ENCODE data around the gene TFIP11.

TFIP11 gene

GRCh38 chr22:26445577-26446275 lies 66.5 kb downstream of the TFIP11 start:
- DNase-seq: no peak

GRCh38 chr22:26444777-26445176 lies 67.5 kb downstream of the TFIP11 start:
- DNase-seq: no peak

DNA sequence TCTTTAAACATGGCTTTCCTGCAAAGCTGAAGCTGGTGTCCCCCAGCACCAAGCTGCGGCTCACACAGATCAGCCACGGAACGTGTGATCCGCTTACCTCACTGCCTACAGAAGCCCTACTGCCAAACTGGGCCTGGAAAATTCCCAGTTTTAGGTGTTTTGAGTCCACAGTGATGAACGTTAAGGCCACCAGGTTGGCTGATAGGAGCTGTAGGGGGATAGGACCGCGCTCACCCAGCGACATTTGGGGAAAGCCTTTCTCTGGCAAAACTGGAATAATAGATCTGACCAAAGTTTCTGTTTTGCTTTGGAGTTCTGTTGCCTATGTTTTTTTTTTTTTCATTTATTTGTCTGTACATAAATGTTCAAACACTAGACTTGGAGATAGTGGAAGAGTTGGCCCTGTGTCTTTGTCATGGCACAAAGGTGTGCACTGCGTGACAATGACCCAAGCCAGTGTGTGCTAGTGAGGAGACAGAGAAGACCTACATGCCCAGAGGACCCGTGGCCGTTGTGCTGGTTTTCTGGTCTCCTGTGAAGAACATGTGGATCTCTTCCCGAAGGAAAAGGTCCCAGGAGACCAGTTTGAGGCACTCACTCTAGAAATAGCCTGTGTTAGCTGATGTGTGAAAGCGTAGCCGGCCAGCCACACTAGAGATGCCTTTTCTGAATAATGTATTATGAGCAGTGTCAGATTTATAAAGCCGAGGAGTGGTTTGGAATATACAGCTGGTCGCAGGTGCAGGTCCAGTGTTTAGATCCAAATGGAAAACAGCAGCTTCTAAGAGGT lies 68.2 kb downstream of the TFIP11 start:
- DNase-seq: peak; percentile 35

DNA sequence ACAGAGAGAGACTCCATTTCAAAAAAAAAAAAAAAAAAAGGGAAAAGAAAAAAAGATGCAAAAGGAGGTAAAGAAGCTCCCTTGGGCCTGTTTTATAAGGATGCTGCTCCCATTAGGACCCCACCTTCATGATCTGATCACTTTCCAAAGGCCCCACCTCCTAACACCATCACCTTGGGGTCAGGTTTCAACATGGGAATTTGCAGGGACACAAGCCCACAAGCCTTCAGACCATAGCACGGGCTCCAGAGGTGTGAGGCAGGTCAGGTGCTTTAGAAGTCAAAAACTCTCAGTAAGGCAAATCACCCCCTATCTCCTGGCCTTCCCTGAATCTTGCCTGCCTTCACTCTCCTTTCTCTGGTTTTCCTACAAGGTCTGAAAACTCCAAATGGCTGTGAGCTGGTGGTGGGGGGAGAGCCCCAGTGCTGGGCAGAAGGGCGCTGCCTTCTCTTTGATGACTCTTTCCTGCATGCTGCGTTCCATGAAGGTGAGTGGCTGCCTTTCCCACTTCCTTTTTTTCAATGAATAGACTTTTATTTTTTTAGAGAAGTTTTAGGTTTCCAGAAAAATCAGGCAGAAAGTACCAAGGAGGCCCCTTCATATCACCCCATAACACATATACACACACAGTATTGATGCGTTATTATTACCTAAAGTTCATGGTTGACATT lies 70.1 kb downstream of the TFIP11 start:
- DNase-seq: no peak
